Right lobe of liver (tissue), 4 donors: ENCODE results near the gene UQCC2.

Experiments
- CTCF ChIP-seq, 4 donors: fragments of 200-600 bp in 3 of 4; fragments of 450-650 bp in 1 of 4; IDR thresholded peaks; one replicate each; pipeline versions ENCODE4 v1.5.1 to v1.8.0; 2016 to 2022; ENCODE audit warnings: antibody characterized with exemption in 4 of 4, mild to moderate bottlenecking in 2 of 4
- POLR2A ChIP-seq: fragments of 450-650 bp; IDR thresholded peaks from one replicate; pipeline ENCODE4 v1.6.1; 2017; ENCODE audit warnings: antibody characterized with exemption, mild to moderate bottlenecking
- donor health status: DM: no; HTN: no; CAD: no.
- donor health status: DM: no; HTN: no; CAD: no.
- donor health status: DM: no; HTN: yes; CAD: no.

GRCh38 chr6:33724102-33725023 is 12.9 kb upstream of the UQCC2 start:
- TF ChIP-seq CTCF (IDR thresholded peaks at IDR 0.05): no peak
- TF ChIP-seq POLR2A: no peak
